Ishikawa (cell line): ENCODE data around the gene TLR6.

Experiments
- CEBPB ChIP-seq: IDR thresholded peaks from 2 replicates; pipeline ENCODE4 v1.6.1; 2012
- CREB1 ChIP-seq: IDR thresholded peaks from 2 replicates; pipeline ENCODE4 v1.6.1; 2012; ENCODE audit warnings: low read depth
- EGR1 ChIP-seq: IDR thresholded peaks from 2 replicates; pipeline ENCODE4 v1.6.1; 2012
- EP300 ChIP-seq: IDR thresholded peaks from 2 replicates; pipeline ENCODE4 v1.6.1; 2012; ENCODE audit warnings: borderline replicate concordance
- FOXM1 ChIP-seq: IDR thresholded peaks from 2 replicates; pipeline ENCODE4 v1.6.1; 2012; ENCODE audit warnings: low read depth, borderline replicate concordance
- MAX ChIP-seq: IDR thresholded peaks from 2 replicates; pipeline ENCODE4 v1.6.1; 2012
- NFIC ChIP-seq: IDR thresholded peaks from 2 replicates; pipeline ENCODE4 v1.6.1; 2012
- RAD21 ChIP-seq: IDR thresholded peaks from 2 replicates; pipeline ENCODE4 v1.6.1; 2012; ENCODE audit warnings: low read depth
- REST ChIP-seq: IDR thresholded peaks from 2 replicates; pipeline ENCODE4 v1.6.1; 2012; ENCODE audit warnings: low read depth, mild to moderate bottlenecking
- TCF12 ChIP-seq: IDR thresholded peaks from 2 replicates; pipeline ENCODE4 v1.6.1; 2012; ENCODE audit warnings: low read depth
- YY1 ChIP-seq: IDR thresholded peaks from 2 replicates; pipeline ENCODE4 v1.6.1; 2012; ENCODE audit warnings: low read depth

GRCh38 chr4:38800961-38801450 is 55.6 kb downstream of the TLR6 start:
- no peak for TF ChIP-seq EGR1
- TF ChIP-seq EP300, result no peak
- no peak for TF ChIP-seq CREB1
- TF ChIP-seq NFIC, result no peak
- TF ChIP-seq TCF12, result no peak
- TF ChIP-seq MAX, result no peak
- no peak for TF ChIP-seq FOXM1
- TF ChIP-seq RAD21, result no peak
- TF ChIP-seq CEBPB, result no peak
- no peak for TF ChIP-seq REST
- no peak for TF ChIP-seq YY1
